Right atrium auricular region (tissue), 2 donors: Measurements from ENCODE around the gene IL19. TPM values are rescaled to one million over a fixed set of nuclear protein-coding genes. Genes with fewer than 3 reads are reported as not detected.
"Not testable (repeated sequence)": the region's sequence is repeated elsewhere in the genome, so short reads cannot be mapped to it uniquely, and the experiment has no call there.

Experiments
- DNase-seq: peaks from one replicate; pipeline ENCODE4 v3.0.0-alpha.2; 2019; ENCODE audit warnings: low spot score
- H3K27ac ChIP-seq, 2 donors: fragments of 200-600 bp; sonication (generic); 1 replicate in 1 of 2; 2 replicates in 1 of 2; pipeline ENCODE4 v1.5.1; 2016 to 2019
- H3K27me3 ChIP-seq, 2 donors: fragments of 200-600 bp; sonication (generic); one replicate each; pipeline versions ENCODE4 v1.5.1 to v1.6.0; 2017 to 2019
- H3K36me3 ChIP-seq: fragments of 200-600 bp; sonication (generic); one replicate; pipeline ENCODE4 v1.5.1; 2016
- H3K4me1 ChIP-seq, 2 donors: fragments of 200-600 bp; sonication (generic); one replicate each; pipeline versions ENCODE4 v1.5.1 to v1.6.0; 2017 to 2019
- H3K4me3 ChIP-seq, 2 donors: fragments of 200-600 bp; sonication (generic); 1 replicate in 1 of 2; 2 replicates in 1 of 2; pipeline ENCODE4 v1.5.1; 2017 to 2019; ENCODE audit warnings: mild to moderate bottlenecking in 1 of 2, moderate library complexity in 1 of 2
- H3K9me3 ChIP-seq, 2 donors: fragments of 200-600 bp; sonication (generic); one replicate each; pipeline ENCODE4 v1.5.1; 2019
- CTCF ChIP-seq, 2 donors: fragments of 200-600 bp; sonication (generic); IDR thresholded peaks; one replicate each; pipeline ENCODE4 v1.5.1; 2019; ENCODE audit warnings: antibody characterized with exemption in 2 of 2
- total RNA-seq, 2 donors: library from RNA; depleted of rRNA; stranded (reverse); fragments of >200 nt; gene quantifications; one replicate each; pipeline ENCODE4 v1.1.0, GENCODE V29; 2016

The IL19 gene
- total RNA-seq, 2 donors from 2014 or later, result not detected

GRCh38 chr1:206847946-206848345 is 77.4 kb downstream of the IL19 start:
- H3K4me3 ChIP-seq, result no peak overlapping the region
- H3K36me3 ChIP-seq, result no peaks in the 10 kb centered on the region
- DNase-seq, result no peak
- no peaks in the 10 kb centered on the region for H3K4me1 ChIP-seq
- no peaks in the 10 kb centered on the region for H3K27me3 ChIP-seq
- H3K27ac ChIP-seq, result no peak overlapping the region
- no peak for TF ChIP-seq CTCF (IDR thresholded peaks at IDR 0.05)
- peaks cover 0 to 8% of the 10 kb centered on the region in 2 donors for H3K9me3 ChIP-seq

GRCh38 chr1:206850401-206850800 is 79.8 kb downstream of the IL19 start:
- DNase-seq, result no peak
- no peak for TF ChIP-seq CTCF (IDR thresholded peaks at IDR 0.05)
- Histone ChIP-seq H3K4me1 (no peaks in the 10 kb centered on the region), H3K27ac (no peak overlapping the region), H3K27me3 (no peaks in the 10 kb centered on the region), H3K4me3 (no peak overlapping the region), H3K9me3 (peaks cover 0 to 10% of the 10 kb centered on the region in 2 donors), H3K36me3 (no peaks in the 10 kb centered on the region)

GRCh38 chr1:206851341-206852010 is 80.9 kb downstream of the IL19 start:
- DNase-seq, result no peak
- no peaks in the 10 kb centered on the region for H3K4me1 ChIP-seq
- H3K9me3 ChIP-seq, result peaks cover 0 to 10% of the 10 kb centered on the region in 2 donors
- no peaks in the 10 kb centered on the region for H3K36me3 ChIP-seq
- no peaks in the 10 kb centered on the region for H3K27me3 ChIP-seq
- no peak overlapping the region for H3K27ac ChIP-seq
- no peak overlapping the region for H3K4me3 ChIP-seq
- TF ChIP-seq CTCF (IDR thresholded peaks at IDR 0.05), result no peak

- not testable (repeated sequence) for DNase-seq, H3K27ac ChIP-seq, H3K27me3 ChIP-seq, H3K4me1 ChIP-seq, H3K4me3 ChIP-seq, H3K36me3 ChIP-seq
- peaks cover 0 to 10% of the 10 kb centered on the region in 2 donors for H3K9me3 ChIP-seq
These were observed 82.1 kb downstream of the IL19 start for GRCh38 chr1:206852662-206853061.

GRCh38 chr1:206853696-206854095 is 83.1 kb downstream of the IL19 start:
- peaks cover 0 to 10% of the 10 kb centered on the region in 2 donors for H3K9me3 ChIP-seq
- not testable (repeated sequence) for DNase-seq, H3K27me3 ChIP-seq, H3K4me3 ChIP-seq, H3K4me1 ChIP-seq, H3K36me3 ChIP-seq, H3K27ac ChIP-seq

GRCh38 chr1:206854401-206855129 is 84.0 kb downstream of the IL19 start:
- H3K9me3 ChIP-seq, result peaks cover 0 to 10% of the 10 kb centered on the region in 2 donors
- H3K36me3 ChIP-seq, result no peaks in the 10 kb centered on the region
- H3K27me3 ChIP-seq, result no peaks in the 10 kb centered on the region
- TF ChIP-seq CTCF (IDR thresholded peaks at IDR 0.05), result no peak
- H3K27ac ChIP-seq, result no peak overlapping the region
- DNase-seq, result no peak
- H3K4me3 ChIP-seq, result no peak overlapping the region
- no peaks in the 10 kb centered on the region for H3K4me1 ChIP-seq
